GM19025 (cell line): ENCODE results near the gene SELENOS.

Experiments used
- ATAC-seq: cut with Tn5 transposase; IDR thresholded peaks from one replicate; pipeline ENCODE4 v1.9.1; 2021; ENCODE audit warnings: mild to moderate bottlenecking, low read depth, moderate library complexity; ENCODE audit not compliant: unreplicated experiment

The SELENOS gene

GRCh38 chr15:101283931-101284330 lies 6.6 kb upstream of the SELENOS start:
- ATAC-seq: no peak

DNA sequence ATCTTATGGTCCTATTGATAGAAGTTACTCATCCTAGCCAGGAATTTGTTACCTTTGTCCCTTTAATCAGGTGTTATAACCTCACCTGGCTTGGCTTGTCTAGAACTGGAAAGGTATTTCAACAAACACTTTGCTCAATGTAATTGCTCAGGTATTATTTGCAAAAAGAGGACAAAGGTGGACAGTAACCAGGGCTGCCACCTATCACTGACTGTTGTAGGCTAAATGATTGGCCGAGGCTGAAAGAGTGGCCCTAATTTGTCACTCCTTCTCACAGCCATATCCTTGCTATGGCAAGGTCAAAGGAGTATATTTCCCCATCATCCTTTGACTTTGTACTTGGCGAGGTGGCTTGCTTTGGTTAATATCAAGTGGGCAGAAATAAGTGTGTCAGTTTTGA lies 2.7 kb upstream of the SELENOS start:
- no peak for ATAC-seq

- ATAC-seq: no peak
Measured at GRCh38 chr15:101277943-101278564, 769 bp upstream of the SELENOS start.

DNA sequence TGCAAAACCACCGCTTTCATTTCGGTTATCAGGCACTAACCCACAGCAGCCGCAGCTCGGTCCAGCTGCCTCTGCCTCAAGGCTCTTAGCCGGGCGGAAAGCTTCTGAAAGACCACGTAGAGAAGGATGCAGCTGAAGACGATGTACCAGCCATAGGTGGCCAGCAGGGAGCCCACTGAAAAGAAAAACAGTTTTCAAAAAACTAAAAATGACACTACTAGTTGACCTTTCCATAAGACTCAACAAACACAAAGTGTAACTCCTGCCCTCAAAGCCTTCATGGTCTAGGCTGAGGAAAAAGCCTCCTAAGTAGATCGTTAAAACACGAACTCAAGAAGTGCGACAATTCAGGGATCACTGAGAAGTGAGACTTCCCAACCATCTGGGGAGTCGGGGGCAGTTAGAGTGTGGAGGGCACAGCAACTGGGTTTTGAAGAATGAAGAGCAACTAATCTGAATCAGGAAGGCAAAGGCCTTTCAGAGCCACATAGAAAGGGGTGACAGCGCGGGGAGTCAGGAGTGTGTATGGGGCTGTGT lies 716 bp downstream of the SELENOS start:
- no peak for ATAC-seq

GRCh38 chr15:101275018-101275417 lies 2.3 kb downstream of the SELENOS start:
- ATAC-seq: no peak

GRCh38 chr15:101273534-101273933 lies 3.8 kb downstream of the SELENOS start:
- ATAC-seq: no peak

- ATAC-seq: no peak
Measured at GRCh38 chr15:101272584-101272983, 4.7 kb downstream of the SELENOS start.

DNA sequence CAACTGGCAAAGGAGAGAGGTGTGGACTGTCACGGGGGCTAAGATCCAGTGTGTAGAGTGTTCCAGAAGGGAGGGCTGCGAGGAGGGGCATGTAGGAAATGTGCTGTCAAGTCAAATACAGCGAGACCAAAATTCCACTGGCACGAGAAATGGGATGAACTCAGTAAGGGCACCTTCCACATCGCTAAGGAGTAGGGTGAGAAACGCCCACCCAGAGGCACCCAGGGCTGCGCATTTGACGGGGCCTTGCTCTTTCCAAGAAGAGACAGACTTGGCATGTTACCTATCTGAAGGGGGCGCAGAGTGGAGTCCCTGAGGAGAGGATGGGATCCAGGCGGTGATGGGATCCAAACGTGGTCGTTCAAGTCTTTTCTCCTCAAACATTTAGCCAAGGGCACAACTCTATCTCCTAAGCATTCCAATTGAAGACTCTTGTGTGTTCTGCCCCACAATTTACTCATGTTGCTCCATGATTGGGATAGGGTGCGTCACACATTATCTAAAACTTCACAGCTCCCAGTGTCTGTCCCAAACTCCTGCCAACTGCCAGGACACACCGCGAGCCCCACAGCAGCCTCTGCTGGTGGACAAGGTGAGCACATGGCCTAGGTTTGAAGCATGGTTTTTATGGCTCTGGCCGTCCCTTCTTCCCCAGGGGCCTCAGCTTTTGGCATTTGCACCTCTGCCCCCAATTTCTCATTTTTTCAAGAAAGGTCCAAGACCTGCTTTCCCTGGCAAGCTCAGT lies 7.6 kb downstream of the SELENOS start:
- no peak for ATAC-seq

DNA sequence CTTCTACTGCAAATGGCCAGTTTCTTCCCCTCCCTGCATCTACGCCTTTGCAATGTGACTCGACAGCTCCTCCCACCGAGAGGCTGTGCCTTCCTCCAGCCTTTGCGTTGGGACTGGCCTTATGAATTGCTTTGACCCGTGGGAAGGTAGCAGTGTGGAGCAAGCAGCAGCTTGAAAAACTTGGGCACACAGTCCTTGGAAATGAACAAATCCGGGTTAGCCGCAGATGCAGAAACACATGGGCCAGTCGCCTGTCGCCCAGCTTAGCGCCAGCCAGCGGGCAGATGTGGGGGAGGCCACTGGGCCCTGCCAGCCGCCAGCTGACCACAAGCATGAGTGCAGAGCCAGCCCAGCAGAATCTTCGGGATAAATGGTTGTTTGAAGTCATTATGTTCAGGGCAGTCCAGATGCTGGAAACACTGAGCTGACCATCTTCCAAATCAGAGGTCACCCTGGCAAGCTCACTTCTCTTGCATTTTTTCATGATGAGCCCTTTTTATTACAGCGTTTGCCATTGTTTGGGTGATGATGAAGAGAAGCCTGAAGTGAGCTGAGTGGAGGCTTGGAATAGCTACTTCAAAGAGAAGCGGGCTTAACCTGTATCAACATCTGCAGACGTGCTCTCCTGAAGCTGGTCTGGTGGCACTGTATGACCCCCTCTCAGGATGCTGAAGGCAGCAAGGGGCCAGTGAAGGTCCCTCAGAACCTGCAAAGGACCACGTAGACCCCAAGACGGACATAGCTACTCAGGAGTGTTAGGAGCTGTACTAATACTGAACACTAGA lies 9.8 kb downstream of the SELENOS start:
- no peak for ATAC-seq

GRCh38 chr15:101266787-101267186 lies 10.5 kb downstream of the SELENOS start:
- no peak for ATAC-seq

DNA sequence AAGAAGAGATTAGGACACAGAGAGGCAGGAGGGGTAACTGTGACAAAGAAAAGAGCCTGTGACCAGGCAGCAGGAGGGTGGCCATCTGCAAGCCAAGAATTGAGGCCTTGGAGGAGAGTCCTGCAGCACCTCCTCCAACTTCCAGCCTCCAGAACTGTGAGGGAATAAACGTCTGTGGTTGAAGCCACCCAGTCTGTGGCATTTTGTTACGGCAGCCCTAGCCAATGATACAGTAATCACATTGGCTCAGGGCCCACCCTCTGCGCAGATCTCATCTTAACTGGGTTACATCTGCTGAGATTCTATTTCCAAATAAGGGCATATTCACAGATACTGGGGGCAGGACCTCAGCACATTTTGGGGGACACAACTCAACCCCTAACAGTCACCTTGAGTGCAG lies 11.3 kb downstream of the SELENOS start:
- no peak for ATAC-seq

GRCh38 chr15:101264911-101265641 lies 12.2 kb downstream of the SELENOS start:
- ATAC-seq: peak; percentile 54

- ATAC-seq: peak; percentile 52
Measured at GRCh38 chr15:101264011-101264410, 13.3 kb downstream of the SELENOS start.

- ATAC-seq: no peak
Measured at GRCh38 chr15:101262551-101262950, 14.7 kb downstream of the SELENOS start.

- ATAC-seq: peak; percentile 60
Measured at GRCh38 chr15:101258238-101259144, 18.8 kb downstream of the SELENOS start.

- no peak for ATAC-seq
Measured at GRCh38 chr15:101256757-101257156, 20.5 kb downstream of the SELENOS start.

DNA sequence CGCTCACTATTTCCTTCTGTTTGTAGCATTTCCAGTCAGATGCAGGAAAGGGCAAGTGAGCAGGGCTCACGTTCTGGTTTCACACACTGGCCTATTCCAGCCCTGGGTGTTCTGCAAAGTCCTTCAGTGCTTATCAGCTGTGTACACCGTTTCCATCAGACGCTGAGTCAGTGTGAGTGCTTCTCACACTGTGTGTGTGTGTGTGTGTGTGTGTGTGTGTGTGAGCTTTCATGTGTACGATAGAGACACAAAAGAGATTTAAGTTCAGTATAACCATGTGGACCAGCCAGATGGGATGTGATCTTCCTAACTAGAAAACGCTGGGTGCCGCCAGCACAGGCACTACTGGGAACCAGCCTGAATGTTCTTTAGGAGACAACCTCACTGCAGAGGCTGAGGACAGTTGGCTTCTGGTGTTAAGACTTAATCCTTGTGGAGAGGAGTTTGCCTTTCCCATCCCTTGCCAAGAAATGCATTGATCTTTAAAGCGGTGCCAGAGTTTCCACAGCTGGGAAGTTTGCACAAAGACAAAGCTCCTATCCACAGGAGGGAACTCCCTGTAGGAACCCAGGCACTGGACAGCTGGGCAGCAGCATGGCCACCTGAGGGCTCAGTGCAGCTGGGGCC lies 21.6 kb downstream of the SELENOS start:
- ATAC-seq: no peak

GRCh38 chr15:101255051-101255395 lies 22.3 kb downstream of the SELENOS start:
- no peak for ATAC-seq
